Urothelium cell line (cell line): ENCODE data around the gene PLEKHG2.

Source experiments
- DNase-seq: peaks from one replicate; pipeline ENCODE4 v3.0.0; 2011; ENCODE audit warnings: low spot score, mixed read lengths
- FAIRE-seq: peaks from 2 replicates; lab custom pipeline; 2011; peaks lifted over from hg19 to GRCh38; lab: Jason Lieb, UNC

PLEKHG2 gene

DNA sequence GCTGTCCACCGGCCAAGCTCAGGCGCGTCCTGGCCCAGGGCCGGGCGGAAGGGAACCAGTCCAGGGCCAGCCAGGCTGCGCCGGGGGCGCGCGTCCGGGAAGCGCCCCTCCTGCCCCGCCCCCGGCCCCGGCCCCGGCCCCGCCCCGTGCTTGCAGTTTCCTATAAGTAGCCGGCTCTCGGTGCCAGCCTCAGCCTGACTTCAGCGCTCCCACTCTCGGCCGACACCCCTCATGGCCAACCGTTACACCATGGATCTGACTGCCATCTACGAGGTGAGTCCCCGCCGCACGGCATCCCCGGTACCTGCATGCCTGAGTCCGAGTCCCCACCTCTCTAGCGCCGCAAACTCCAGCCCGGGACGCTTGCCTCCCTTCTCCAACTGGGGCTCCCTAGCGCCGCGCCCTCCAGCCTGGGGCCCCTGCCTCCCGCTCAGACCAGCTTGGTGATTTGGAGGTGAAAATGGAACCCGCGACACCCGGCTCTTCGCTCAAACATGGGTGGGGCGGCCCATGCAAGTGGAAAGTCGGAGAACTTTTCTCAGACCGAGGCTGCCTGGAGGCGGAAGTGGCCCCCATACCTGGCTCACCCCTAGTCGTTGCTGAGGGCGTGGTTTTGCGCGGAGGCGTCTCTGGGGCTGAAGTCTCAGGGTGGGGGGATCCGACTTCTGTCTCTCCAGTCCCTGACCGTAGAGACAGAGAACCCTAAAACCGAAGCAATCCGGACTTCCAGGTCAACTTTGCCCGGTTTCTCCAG, 5.6 kb upstream of the PLEKHG2 start, which contains the start of gene ZFP36:
Gene ZFP36, plus strand, starts transcription at position 192 of the 754 bp plus-strand sequence. Its CDS starts 58 bp downstream, at position 250.
- peak; percentile 27 for FAIRE-seq

GRCh38 chr19:39407410-39407659, 5.1 kb upstream of the PLEKHG2 start:
- FAIRE-seq = no peak
- DNase-seq = no peak

More for the DNA sequence above, 5.6 kb upstream of the PLEKHG2 start, which contains the start of gene ZFP36:
- DNase-seq = peak; percentile 88

- FAIRE-seq (no peak), DNase-seq (no peak)
Observed at GRCh38 chr19:39407660-39408391, 4.6 kb upstream of the PLEKHG2 start.

- no peak for FAIRE-seq
- DNase-seq = no peak
Observed at GRCh38 chr19:39408392-39409207, 3.9 kb upstream of the PLEKHG2 start.

- FAIRE-seq = no peak
Observed at GRCh38 chr19:39409208-39410016, 3.1 kb upstream of the PLEKHG2 start.

DNA sequence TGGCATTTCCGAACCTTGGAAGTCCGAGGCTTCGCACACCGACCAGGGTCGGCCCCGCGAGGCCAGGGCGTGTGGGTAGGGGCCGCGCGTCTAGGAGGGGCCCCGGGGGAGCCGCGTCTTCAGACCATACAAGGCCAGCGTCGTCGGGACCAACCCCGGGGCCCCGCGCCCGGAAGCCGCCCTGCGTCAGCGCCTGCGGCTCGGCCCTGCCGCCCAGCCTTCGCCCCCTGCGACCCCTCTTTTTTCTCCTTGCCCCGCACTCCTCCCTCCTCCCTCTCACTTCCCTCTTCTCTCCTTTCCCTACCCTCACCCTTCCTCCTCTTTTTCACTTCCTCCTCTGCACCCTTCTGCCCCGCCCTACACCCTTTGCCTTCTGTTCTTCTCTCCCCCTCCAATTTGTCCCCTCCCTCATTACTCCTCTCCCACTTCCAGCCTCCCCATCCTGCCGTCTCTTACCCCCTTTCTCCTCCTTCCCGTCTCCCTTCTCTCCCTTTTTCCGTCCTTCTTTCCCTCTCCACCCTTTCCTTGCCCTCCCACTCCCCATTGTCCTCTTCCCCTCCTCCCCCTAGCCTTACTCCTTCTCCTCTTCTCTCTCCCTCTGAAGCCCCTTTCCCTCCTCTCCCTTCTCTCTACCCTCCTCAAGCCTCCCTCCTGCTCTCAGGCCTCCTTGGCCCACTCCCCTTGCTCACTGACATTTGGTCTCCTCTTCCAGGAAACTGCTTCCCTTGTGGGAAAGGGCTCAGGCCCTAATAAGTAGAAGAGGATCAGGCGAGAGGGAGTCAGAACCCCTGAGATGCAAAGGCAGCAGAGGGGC, 2.2 kb upstream of the PLEKHG2 start:
- no peak for FAIRE-seq
- DNase-seq = peak; percentile 28

More at GRCh38 chr19:39409208-39410016, 3.1 kb upstream of the PLEKHG2 start:
- peak; percentile 68 for DNase-seq

DNA sequence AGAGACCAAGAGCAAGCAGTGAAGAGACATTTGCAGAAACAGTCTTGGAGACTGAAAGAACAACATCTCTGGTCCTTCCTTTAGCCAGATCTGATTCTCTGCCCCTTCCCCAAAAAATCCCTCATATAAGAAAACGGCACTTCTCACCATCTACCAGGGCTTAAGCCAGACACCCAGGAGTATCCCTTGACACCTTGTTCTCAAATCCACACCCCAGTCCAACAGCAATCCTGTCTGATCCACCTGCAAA, 1.7 kb upstream of the PLEKHG2 start:
- no peak for DNase-seq
- no peak for FAIRE-seq

GRCh38 chr19:39411081-39411831, 1.2 kb upstream of the PLEKHG2 start:
- DNase-seq = no peak
- no peak for FAIRE-seq

DNA sequence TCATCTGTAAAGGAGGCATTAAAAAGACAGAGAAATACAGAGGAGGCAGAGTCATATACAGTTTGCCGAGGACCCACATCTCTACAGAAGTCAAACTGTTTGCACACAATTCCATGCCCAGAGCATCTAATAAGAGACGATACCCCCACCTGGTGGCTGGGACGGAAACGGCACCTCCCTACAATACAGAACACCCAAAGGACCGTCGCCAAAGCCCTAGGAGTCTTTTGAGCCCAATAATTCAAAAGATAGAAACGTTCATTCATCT, 703 bp upstream of the PLEKHG2 start:
- DNase-seq (peak; percentile 69), FAIRE-seq (no peak)

DNA sequence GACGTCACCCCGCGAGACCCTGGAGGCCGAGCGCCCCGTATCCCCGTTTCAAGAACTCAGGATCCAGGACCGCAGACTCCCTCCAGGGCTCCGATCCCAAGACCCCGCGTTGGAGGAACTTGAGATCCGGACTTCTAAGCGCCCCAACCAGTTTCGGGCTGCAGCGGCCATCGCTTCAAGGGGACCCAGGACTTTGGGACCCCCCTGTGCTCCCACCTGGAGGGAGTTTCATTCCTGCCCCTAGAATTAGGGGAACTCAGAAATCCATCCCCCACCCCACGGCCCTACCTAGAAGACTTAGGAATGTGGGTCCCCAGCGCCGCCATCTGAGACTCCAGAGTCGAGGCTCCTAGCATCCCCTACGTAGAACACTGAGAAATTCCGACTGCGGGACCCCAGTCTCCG, 400 bp downstream of the PLEKHG2 start:
- FAIRE-seq = no peak
- no peak for DNase-seq

DNA sequence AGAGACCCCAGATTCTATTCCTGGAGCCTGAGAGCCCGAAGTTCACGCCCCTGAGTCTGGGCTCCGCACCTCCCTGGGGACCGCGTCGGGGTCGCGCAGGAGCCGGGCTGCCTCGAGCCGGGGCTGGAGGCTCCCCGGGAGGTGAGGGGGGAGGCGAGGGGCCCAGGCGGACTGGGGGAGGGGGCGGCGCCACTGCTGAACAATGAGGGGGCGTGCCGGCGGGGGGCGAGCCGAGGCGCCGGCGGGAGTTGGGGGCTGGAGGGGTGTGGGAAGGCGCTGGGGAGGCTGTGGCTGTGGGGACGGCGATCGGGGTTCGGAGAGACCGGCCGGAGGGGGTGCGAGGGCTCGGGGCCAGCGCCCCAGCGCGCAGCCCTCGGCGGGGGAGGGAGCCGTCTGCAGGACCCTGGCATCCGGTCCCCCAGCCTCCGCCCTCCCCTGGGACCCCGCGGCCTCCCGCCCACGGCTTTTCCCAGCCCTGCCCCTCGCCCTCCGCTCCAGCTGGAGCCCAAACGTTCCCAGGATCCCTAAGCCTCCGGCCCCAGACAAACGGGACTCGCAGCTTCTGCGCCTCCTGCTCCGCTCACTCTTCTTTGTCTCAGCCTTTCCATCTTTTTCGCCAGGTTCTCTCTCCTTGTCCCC, 922 bp downstream of the PLEKHG2 start:
- DNase-seq (peak; percentile 49), FAIRE-seq (no peak)

DNA sequence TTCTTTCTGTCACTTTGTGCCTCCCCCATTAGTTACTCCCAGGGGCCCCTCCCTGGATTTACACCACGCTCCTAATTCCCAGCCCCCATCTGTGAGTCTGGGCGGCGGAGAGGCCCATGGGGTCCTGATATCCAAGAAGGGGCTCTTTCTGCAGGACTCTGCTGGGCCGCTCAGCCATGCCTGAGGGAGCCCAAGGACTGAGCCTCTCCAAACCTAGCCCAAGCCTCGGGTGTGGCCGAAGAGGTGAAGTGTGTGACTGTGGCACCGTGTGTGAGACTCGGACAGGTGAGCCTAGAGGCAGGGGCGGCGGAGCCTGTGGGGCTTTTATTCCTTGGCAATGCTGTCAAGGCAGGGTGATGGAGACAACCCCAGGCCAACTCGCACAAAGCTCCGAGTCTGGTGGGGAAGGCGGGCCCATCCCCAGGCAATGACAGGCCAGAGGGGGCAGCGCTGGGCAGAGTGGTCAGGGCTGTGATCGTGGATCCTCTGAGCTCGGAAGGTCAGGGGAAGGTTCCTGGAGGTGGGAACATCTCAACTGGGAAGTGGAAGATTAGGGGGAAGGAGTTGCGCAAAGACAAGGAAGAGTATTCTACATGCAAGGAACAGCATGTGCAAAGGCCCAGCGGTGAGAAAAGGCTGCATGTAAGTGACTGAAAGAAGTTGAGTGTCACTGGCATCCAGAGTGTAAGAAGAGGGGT, 1.6 kb downstream of the PLEKHG2 start:
- FAIRE-seq = no peak
- DNase-seq = no peak

- no peak for FAIRE-seq
- peak; percentile 49 for DNase-seq
Observed at GRCh38 chr19:39415111-39416046, 2.9 kb downstream of the PLEKHG2 start.

DNA sequence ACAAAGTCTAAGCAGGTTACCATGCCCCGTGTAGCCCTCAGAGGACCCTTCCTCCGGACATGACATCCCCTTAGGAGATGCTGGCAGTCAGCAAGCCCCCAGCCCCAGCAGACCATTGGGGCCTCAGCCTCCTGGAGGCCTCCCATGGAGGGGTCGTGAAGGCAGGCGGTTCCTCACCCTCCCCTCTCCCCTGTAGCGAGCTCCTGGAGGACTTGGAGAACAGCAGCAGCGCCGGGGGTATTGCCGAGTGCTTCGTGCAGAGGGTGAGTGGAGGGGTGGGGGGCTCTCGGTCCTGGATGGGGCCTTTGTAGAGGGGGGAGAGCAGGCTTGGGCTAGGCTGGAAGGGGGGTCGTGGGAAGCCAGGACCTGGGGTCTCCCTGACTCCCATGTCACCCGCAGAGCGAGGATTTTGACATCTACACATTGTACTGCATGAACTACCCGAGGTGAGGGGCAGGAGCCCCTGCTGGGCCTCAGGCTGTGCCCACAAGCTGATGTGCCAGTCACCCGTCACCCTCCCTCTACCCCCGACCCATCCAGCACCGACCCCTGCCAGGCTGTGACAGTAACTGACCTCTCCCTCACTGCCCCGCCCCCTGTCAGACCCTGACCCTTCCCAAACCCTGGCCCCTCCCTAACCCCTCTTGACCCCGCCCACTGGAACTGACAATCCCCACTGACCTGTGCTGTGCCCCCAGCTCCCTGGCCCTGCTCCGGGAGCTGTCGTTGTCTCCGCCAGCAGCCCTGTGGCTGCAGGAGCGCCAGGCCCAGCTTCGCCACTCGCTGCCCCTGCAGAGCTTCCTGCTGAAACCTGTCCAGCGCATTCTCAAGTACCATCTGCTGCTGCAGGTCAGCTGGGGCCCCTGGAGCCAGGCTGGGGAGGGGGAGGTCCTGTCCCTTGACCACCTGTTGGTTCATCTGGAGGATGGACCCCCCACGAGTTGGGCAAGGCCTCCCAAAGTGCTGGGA, 4.0 kb downstream of the PLEKHG2 start:
- FAIRE-seq (no peak), DNase-seq (no peak)

GRCh38 chr19:39417463-39418181, 5.2 kb downstream of the PLEKHG2 start:
- no peak for FAIRE-seq
- DNase-seq = no peak

- FAIRE-seq (no peak), DNase-seq (no peak)
Observed at GRCh38 chr19:39419003-39419402, 6.5 kb downstream of the PLEKHG2 start.
